NCI-H2029 (cell line): ENCODE data around the gene TSPOAP1.

Experiments
- DNase-seq: peaks from one replicate; lab custom pipeline; 2025; lab: John Stamatoyannopoulos, UW

Gene TSPOAP1

DNA sequence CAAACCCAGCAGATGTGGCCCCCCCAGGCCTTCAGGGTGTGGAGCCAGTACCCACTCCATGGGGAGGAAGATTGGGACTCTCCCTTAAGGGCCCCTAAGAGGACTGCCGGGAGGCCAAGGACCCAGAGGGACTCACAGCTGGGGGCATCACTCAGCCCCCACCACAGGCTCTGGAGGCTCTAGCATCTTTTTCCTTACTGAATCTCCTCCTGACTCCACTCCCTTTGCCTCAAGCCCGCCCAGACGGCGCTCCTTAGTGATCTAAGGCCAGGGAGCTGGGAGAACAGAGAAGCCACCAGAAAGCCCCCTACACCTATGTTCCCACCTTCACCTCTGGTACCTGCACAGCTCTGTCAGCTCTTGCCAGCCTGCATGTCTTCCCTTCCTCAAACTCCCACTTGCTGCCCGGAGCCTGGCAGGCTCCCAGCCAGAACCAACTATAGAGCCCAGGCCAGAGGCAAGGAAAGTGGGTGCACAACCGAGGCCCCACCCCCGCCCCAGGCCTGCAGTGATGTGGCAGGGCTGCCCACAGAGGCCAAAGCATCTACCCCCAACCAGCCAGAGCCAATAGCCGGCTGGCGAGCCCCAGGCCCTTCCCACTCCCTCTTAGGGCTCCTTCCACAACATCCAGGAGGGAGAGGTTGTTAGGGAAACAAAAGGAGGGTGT is 25.5 kb downstream of the TSPOAP1 start:
- DNase-seq = no peak

DNA sequence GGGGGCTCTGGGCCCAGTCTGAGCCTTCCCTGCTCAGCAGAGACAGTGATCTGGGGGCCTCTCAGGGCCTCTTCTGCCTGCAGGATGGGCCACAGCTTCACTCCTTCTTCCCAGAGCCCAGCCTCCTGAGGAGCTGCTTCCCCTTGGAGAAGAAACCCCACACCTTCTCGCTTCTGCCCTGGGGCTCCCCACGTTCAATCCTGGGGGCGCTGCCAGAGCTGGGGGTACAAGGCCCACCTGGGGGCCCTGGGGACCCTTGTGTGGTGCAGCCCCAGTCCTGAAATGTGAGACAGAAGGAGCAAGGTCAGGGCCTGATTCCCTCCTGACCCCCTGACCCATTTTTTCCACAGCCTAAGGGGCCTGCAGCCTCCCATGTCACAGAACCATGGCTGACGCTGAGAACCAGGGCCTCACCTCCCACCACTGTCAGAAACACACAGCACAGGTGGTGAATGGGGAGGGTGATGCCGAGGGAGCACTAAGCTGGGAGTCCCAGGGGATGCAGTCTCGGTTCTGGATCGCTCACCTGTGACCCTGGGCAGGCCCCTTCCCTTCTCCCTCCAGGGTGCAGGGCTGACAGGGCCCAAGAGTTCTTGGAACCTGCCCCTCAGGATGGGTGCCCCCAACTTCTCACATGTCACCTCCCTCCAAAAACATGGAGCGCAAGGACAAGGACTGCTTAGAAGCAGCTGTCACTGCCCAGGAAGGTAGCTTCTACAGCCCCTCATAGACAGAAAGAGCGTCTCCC is 26.2 kb downstream of the TSPOAP1 start:
- DNase-seq = no peak

DNA sequence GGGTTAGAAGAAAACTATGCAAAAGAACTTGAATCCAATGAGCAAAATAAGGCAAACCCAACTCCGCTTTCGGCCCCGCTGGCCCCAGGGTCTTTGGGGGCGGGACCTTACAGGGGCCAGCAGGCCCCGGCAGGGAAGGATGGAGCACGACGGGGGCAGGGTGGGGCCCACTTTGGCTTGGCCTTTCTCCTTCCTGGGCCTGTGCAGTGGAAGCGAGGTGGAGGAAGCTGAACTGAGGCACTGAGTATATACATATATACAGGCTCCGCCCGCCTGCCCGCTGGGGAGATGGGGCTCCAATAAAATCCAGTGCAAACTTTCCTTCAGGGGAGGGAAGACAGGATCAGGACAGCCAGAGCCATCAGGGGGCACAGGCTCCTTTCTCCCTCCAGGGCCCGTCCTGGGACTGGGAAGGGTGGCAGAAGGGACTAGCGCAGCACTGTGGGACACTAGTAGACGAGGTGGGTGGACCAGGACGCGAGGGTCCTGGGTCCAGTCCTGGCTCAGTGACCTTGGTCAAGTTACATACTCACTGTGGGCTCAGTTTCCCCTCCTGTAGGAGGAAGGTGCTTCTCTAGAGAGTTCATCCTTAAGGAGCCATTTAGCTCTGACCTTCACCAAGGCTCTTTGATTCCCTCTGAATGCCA is 27.0 kb downstream of the TSPOAP1 start:
- DNase-seq = no peak

DNA sequence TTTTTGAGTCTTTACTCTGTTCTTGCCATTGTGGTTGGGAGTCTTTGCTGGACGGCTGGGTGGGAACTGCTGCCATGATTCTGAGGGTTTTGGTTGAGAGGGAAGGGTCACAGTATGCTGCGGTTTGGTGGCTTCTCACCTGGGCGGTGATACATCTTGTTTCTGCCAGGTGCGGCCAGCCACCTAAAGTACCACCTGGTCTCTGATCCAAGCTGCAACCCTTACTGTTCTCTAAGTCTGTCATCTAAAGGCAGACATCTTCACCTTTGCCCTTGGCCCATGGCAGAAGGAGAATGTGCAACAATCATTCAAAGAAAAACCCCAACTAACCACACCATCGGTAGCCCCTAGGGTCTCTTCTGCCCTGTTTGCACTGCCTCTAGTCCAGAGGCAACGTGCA is 28.3 kb downstream of the TSPOAP1 start:
- DNase-seq = no peak

DNA sequence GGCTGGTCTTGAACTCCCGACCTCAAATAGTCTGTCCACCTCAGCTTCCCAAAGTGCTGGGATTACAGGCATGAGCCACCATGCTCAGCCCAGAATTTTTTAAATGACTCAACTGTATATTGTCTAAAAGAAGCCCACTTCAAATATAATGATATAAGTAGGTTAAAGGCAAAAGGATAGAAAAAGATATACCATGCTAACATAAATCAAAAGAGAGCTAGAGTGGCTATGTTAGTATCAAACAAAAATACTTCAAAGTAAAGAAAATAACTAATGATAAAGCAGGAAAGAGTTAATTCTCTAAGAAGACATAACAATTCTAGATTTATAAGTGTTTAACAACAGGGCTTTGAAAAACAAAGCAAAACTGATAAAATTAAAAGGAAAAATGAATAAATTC is 34.6 kb downstream of the TSPOAP1 start:
- no peak for DNase-seq

DNA sequence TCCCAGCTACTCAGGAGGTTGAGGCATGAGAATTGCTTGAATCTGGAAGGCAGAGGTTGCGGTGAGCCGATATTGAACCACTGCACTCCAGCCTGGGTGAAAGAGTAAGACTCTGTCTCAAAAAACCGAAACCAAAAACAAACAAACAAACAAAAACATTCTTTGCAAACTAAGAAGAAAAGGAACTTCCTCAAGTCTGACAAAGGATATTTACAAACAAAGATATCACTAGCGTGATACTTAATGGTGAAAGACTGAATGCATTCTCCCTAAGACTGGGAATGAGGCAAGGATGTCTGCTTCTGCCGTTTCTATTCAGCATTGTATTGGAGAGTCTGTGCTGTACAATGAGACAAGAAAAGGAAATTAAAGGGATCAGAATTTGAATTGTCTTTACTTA is 37.3 kb downstream of the TSPOAP1 start:
- DNase-seq = no peak

DNA sequence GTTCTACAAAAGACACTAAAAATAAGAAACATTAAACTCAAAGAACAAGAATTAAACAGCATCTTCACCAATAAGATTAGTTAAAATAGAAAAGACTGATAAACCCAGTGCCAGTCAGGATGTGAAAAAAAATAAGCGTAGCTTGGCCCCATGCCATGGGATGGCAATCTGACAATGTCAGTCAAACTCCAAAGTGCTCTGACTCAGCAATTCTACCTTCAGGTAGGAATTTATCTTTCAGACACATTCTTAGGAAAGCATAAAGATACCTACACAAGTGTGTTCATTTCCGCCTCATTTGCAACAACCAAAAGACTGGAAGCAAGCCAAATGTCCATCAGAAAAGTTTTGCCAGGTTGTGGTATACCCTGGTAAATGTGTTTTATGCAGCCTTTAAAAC is 38.7 kb downstream of the TSPOAP1 start:
- DNase-seq = no peak

DNA sequence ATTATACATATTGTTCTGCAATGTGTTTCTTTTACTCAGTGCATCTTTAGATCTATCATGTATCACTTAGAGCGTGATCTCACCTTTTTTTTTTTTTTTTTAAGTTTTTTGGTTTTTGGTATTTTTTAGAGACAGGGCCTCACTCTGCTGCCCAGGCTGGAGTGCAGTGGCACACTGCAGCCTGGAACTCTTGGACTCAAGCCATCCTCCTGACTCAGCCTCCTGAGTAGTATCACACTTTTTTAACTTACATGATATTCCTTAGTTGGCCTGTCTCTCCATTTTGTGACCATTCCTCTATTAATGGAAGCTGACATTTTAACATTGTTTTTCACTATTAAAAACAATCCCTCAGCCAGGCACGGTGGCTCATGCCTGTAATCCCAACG is 43.2 kb downstream of the TSPOAP1 start:
- no peak for DNase-seq

DNA sequence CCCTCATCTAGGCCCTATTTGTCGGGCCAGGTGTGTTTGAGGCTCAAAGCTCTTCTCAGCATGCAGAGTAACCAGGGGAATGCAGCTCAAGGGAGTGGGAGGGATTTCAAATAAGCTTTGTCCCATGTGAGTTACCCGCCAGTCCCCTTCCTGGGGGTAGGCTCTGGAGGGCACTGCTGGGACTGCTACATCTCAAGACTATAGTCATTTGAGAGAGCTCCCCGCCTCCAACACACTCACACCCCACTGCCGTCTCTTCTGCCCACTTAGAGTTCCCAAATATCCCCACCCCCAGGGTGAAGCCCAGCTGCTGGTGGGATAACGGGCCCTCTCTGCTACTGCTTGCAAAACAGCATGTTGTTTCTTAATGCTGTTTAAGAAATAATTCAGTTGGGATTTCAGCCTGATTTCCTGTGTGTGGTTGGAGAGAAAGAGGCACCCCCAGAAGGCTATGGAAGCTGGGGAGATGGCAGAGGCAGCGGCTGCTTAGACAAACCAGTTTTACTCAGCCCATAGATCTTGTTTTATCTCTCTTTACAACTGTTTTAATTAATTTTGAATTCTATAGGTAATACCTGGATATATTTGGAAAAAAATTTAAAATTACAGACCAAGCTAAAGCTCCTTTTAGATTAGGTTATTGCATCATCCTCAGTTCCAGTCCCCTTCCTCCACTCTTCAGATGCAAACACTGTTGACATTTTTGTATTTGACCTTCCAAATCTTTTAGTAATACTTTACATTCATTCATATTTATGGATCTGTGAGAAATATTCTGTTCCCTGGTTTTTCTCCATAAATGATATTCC is 43.8 kb downstream of the TSPOAP1 start:
- DNase-seq = no peak

DNA sequence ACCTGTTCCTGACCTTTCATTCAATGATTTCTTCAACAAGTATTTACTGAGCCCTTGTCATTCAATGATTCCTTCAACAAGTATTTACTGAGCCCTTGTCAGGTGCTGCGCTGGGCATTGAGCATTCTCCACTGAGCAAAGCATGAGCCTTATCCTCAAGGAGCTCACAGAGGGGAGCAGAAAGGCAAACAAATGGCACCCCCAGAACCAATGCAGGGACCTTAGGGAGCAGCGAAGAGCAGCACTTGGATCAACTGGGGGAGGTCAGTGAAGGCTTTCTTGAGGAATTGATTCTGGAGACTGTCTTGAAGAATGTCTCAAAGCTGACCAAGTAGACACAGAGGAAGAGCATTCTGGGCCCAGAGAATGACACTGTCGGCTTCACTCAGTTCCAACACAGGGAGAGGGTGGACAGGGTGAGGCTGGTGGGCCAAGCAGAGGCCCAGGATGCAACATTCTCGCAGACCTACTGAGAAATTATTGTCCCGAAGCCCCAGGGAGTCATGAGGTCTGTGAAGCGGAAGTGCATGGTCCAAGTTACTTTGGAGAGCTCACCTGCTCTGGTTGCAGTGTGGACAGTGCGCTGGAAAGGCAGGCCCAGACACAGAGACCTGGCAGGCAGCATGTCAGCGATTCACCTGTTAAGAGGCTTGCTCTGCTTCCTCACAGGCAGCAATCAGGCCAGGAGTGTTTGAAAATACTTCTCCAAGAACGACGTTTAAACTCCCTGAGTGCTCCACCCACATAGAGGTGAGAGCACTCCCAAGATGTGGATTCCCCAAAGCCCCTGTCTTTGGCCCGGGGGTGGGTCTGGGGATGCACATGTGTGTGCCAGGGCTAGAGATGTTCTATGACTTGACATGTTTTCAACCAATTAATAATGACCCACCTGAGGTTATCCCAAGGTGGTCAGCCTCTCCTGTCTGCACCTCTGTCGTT is 44.7 kb downstream of the TSPOAP1 start:
- DNase-seq = no peak

DNA sequence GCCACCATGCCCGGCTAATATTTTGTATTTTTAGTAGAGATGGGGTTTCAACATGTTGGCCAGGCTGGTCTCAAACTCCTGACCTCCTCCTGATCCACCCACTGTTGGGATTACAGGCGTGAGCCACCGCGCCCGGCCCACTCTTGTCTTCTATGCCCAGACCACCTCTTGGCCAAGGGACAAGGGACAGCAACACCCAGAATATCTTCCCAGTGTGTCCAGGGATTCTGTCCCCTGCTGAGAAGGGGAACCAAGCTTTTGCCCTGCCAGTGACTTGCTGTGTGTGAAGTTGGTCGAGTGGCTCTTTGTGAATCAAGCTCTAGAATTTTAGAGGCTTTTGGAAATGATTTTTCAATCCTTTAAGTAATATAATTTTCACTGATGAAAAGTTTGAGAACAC is 46.2 kb downstream of the TSPOAP1 start:
- DNase-seq = no peak

DNA sequence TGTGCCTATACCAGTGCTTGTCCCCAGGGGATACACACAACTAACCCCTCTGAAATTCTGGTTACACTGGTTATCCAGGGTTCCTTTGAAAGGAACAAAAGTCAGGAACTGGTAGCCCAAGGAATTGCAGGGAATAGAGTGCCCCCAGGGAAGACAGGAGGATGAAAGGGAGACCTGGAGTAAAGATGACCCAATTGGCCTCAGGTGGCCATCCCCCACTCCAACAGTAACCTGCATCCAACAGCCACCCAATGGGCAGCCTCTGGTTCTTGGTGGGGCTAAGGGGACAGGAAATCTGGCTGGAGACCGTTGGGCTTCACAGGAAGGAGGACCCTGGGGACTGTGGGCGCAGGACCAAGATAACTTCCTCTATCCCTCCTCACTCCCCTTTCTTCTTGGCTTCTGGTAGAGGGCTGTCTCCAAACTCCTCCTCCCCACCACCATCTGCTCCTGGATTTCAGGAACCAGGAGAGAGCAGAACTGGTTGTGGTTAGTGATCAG is 47.0 kb downstream of the TSPOAP1 start:
- DNase-seq = no peak

DNA sequence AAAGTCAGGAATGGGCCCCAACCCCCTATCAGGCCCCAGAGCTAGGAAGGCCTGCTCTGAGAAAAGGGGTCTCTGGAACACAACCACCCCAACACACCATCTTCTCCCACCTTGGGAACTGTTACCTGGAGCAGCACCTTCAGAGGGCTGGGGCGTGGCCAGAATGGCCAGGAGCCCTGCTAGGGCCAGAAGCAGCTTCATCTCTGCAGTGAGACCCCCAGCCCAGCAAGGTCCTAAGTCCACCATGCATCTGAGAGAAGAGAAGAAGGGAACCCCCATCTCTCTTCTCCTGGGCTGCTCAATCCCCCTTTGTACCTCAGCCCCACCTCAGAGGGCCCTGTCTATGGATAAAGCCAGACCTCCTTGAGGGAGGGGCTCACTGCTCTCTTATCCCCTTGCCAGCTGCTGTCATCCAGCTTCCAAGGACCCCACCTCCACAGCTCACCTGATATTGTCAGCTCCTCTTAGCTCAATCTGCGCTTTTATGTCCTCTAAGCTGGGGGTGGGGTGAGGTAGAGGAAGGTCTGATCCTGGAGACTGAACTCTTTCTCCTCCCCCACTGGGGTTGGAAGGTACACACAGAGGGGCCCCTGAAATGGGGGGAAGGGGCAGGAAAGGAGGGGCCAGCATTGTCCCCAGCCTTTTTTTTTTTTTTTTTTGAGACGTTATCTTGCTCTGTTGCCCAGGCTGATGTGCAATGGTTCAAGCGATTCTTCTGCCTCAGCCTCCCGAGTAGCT is 47.9 kb downstream of the TSPOAP1 start, which contains the start of gene MPO:
Gene MPO (minus strand): TSS at position 456 of the 738 bp plus-strand sequence. CDS start 177 bp downstream, at position 279.
- DNase-seq = no peak

DNA sequence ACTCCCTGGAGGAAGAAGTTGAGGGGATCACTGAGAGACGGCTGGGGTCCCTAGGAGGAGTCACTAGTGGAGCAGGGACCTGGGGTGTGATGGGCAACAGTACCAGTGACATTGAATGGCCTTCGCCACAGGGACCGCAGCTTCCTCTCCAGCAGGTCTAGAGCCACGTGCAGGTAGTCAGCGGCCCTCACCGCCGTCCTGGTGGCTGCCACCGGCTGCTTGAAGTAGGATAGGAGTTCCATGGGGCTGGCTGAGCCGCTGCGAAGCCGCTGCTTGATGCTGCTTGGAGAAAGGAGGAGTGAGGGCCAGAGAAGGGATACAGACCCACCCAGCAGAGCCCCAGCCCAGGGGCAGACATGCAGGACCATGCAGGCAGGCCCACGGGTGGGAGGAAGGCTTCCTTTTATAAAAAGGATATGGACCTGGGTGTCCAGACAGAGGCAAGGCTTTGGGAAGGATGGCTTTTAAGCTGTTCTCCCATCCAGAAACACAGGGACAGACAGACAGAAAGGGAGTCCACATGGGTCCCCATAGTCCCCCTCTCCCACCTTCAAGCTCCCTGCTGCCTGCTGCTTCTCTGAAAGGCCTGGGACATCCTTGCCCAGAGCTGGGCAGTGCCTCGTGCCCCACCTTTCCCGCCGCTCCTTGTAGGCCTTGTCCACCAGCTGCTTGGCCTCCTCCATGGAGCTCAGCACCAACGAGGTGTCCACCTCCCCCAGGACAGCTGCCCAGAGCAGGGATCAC is 48.7 kb downstream of the TSPOAP1 start:
- no peak for DNase-seq

DNA sequence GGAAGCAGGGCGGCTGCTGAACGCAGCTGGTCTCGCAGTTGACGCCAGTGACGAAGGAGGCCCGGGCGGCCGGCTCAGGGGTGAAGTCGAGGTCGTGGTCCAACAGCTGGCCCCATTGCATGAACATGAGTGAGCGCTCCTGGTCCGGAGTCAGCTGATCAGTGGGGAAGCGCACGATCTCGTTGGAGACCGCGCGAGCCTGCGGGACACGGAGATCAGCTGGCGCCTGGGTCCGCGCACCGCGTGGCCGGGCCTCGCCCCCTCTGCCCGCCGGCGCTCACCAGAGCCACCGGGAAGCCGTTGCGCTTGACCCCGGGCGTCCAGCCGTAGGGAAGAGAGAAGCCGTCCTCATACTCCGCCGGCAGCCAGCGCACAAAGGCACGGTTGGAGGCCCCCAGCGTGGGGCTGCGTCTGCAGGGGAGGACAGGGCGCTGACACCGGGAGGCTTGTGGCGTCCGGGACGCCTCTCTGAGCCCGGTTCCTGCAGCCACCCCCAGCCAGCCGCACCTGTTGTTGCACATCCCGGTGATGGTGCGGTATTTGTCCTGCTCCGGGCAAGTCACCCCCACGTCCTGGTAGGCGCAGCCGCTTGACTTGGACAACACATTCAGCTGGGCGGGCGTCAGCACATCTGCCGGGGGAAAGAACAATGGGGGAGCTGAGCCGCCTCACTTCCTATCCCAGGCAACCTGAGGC is 49.4 kb downstream of the TSPOAP1 start:
- DNase-seq = no peak

DNA sequence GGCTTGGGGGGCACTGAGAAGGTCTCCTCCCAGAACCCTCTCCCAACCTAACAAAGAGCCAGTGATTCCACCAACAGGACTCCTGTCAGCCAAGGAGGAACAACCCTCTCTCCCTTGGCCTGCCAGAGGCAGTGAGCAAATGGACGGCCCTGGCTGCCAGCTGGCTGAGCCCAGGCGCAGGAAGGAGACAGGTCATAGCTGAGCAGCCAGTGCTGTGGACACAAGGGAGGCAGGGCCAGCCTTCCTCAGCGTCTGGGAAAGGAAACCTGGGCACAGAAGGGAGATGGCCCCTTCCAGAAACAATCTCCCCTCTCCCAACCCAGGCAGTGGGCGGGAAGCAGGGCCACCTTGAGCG is 50.0 kb downstream of the TSPOAP1 start:
- DNase-seq = no peak

DNA sequence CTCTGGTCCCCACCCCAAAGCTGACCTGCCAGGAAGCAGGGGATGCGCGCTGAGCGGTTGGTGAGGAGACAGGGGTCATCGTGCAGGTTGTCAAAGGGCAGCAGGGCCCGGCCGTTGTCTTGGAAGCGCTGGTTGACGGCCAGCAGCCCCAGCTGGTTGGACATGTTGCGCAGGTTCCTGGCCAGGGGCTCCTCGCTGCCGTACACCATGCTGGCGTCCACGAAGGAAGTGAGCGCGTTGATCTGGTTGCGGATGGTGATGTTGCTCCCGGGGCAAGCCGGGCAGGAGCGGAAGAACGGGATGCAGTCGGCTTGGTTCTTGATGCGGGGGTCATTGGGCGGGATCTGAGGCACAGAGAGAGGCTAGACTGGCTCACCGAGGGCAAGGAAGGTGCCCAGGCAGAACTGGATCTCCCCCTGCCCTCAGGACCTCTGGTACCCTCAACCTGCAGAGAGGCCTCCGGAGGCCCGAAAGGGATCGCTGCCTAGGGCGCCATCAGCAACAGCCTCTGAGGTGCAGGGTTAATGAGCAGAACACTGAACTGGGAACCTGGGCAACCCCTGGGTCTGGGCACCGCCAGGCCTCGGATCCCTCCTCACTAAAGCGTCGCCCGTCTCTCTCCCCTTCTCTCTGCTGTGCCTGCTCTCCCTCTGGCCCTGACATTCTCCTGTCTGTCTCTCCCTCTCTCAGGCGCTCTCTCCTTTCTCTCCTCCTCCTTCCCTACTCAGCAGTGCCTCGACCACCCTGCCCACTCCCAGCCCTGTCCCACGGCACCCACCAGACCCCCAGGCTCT is 50.6 kb downstream of the TSPOAP1 start:
- DNase-seq = no peak

DNA sequence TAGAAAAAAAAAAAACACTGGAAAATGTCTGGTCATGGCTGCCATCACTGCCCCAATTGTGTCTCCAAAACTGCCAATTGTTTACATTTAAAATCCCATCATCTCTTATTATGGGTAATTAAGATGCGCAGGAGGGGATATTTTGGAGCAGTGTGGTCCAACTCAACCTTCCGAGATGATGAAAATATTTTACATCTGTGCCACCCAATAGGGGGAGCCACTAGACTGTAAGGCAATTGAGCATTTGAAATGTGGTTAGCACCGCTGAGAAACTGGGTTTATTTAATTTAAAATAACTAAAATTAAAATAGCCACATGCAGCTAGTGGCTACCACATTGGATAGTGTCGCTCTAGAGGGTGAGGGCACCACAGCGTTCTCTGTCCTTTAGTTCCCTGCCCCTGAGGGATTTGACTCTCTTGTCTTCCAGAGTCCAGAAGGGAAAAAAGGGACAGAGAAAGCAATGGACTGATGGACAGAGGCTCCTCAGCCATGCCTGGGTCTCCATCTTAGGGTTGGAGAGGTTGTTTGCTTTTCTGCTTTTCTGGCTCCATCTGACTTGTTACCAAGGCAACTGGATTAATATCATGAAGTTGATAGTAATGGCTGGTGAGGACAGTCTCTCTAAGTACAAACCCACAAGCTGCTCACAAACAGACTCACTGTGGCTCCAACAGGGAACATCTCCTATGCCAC is 51.3 kb downstream of the TSPOAP1 start:
- no peak for DNase-seq
